Thyroid gland (tissue), 4 donors: ENCODE measurements around the gene PIP4K2C.

Experiments
- POLR2A ChIP-seq, 2 donors: fragments of 450-650 bp; IDR thresholded peaks; one replicate each; pipeline ENCODE4 v1.6.1; 2017; ENCODE audit warnings: antibody characterized with exemption in 2 of 2, mild to moderate bottlenecking in 2 of 2, moderate library complexity in 1 of 2
- TF ChIP-seq, protein P1 (sequence below), 6 experiments: fragments of 200-600 bp in 3 of 6; fragments of 450-650 bp in 3 of 6; sonication (generic) in 3 of 6; IDR thresholded peaks; one replicate each; pipeline ENCODE4 v1.5.1; 2016 to 2019; ENCODE audit warnings: antibody characterized with exemption in 6 of 6, mild to moderate bottlenecking in 2 of 6, inconsistent platforms in 1 of 6, moderate library complexity in 1 of 6

GRCh38 chr12:57602544-57602943 lies 11.6 kb downstream of the PIP4K2C start:
- TF ChIP-seq, protein P1, sequence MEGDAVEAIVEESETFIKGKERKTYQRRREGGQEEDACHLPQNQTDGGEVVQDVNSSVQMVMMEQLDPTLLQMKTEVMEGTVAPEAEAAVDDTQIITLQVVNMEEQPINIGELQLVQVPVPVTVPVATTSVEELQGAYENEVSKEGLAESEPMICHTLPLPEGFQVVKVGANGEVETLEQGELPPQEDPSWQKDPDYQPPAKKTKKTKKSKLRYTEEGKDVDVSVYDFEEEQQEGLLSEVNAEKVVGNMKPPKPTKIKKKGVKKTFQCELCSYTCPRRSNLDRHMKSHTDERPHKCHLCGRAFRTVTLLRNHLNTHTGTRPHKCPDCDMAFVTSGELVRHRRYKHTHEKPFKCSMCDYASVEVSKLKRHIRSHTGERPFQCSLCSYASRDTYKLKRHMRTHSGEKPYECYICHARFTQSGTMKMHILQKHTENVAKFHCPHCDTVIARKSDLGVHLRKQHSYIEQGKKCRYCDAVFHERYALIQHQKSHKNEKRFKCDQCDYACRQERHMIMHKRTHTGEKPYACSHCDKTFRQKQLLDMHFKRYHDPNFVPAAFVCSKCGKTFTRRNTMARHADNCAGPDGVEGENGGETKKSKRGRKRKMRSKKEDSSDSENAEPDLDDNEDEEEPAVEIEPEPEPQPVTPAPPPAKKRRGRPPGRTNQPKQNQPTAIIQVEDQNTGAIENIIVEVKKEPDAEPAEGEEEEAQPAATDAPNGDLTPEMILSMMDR (IDR thresholded peaks at IDR 0.05), result no peak
- no peak for TF ChIP-seq POLR2A (IDR thresholded peaks at IDR 0.05)
